Measurements from ENCODE around the gene RGL4. TPM values are rescaled to one million over a fixed set of nuclear protein-coding genes. Genes with fewer than 3 reads are reported as not detected.

Gene RGL4
- total RNA-seq, 4 donors from 2014 or later = 0.38 to 6.9 (median 1.3) TPM; not detected in 1

DNA sequence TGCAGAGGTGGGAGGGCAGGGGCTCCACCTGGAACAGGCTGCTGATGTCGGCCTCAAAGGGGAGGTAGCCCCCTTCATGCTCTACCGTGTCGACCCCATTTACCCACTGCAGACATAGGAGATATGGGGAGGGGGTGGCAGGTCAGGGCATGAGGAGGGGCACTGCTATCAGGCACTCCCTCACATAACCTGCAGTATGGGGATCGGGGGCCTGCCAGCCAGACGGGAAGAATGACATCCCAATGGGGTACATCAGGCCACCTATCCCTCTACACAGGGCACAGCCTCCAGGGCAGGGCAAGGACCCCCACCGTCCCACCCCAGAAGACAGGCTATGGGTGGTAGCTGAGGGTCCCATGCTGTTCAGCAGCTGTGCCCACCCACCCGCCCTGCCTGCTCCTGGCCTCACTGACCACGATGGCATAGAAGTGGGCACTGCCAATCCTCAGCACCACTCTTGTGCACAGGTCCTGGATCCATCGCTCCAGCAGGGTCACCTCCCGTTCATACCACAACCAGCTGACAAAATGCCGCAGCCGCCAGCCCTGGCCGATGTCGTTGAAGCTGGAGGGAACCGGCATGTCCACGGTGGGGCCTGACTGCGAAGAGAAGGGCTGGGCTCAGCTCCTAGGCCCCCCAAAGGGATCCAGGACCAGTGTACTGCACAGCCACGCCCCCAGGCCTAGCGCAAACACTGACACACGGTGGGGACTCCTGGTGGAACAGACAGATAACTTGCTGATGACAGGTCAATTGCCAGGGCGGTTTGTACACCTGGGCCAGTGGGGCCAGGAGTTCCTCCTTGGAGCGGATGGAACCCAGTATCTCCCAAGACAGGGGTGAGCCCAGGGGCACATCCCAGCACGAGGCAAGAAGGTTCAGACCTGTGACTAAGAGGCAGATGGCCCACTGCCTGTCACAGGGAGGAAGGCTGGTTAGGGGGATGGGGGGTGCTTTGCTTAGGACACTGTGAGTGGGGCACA is 24.1 kb downstream of the RGL4 start:
- TF ChIP-seq, protein P1, sequence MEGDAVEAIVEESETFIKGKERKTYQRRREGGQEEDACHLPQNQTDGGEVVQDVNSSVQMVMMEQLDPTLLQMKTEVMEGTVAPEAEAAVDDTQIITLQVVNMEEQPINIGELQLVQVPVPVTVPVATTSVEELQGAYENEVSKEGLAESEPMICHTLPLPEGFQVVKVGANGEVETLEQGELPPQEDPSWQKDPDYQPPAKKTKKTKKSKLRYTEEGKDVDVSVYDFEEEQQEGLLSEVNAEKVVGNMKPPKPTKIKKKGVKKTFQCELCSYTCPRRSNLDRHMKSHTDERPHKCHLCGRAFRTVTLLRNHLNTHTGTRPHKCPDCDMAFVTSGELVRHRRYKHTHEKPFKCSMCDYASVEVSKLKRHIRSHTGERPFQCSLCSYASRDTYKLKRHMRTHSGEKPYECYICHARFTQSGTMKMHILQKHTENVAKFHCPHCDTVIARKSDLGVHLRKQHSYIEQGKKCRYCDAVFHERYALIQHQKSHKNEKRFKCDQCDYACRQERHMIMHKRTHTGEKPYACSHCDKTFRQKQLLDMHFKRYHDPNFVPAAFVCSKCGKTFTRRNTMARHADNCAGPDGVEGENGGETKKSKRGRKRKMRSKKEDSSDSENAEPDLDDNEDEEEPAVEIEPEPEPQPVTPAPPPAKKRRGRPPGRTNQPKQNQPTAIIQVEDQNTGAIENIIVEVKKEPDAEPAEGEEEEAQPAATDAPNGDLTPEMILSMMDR (IDR thresholded peaks at IDR 0.05) = no peak
- DNase-seq (ENCODE audit: low spot score) = no peak
- ATAC-seq (ENCODE audit: low FRiP score) = peak; percentile 22

DNA sequence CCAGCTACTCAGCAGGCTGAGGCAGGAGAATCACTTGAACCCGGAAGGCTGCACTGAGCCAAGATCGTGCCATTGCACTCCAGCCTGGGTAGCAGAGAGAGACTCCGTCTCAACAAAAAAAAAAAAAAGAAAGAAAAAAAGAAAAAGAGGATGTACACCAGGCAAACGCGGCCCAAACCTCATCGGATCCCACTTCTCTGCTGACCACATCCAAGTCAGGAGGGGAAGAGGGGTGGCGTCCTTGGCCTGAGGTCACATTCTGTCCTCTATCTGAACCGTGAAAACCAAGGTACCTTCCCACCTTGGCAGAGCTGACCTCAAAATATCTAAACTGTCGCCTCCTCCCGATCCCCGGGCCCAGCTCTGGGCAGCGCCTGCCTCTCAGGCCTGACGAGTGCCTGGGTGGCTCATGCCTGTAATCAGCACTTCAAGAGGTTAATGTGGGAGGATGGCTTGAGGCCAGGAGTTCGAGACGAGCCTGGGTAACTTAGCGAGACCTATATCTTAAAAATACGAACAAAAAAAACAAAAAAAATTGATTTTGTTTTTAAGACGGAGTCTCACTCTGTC is 25.1 kb downstream of the RGL4 start:
- TF ChIP-seq, protein P1 (IDR thresholded peaks at IDR 0.05) = no peak
- no peak for DNase-seq (ENCODE audit: low spot score)
- no peak for ATAC-seq (ENCODE audit: low FRiP score)

DNA sequence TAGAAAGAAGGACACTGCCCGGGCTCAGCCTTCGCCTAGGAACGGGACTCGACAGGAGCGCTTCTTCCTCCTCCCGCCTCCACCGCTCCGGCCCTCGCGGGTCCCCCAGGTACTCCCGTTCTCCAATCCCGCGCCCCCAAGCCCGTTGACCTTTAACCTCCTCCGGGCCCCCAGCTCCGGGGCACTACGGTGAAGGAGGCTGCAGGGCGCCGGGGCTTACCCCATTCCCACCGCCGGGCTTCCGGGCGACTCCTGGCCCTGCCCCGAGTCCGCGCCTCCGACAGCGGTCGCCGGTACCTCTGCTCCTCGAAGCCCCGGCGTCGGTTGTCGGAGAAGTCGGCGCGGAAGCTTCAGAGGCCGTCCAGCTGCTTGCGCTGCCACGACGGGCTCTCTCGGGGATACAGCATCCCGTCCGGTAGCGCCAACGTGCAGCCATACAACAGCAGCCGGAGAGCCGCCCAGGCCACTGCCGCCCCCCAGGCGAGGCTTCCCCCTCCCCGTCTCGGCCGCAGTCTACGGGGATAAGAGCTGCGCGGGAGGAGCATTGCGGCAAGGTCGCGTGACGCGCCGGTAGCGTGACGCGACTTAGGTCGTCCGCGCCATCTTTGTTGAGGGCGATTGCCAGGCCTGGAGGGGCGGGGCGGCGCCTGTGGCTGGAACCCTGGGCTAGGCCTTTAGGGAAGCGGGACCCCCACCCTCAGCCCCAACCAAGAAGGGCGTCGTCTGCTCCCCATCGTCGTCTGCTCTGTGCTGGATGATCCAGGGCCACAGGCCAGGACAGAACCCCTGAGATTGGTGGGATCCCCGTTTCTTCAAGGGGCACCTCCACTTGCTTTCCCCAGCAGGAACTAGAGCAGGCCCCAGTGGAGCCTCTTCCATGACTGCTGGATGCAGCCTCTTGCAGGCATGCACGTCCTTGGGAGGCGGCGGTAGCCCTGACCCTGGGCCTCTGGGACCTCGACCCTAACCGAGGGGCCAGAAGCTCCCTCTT is 26.3 kb downstream of the RGL4 start:
- TF ChIP-seq, protein P1 (IDR thresholded peaks at IDR 0.05) = no peak
- ATAC-seq (ENCODE audit: low FRiP score) = peak; percentile 84
- peak; percentile 62 for DNase-seq (ENCODE audit: low spot score)

DNA sequence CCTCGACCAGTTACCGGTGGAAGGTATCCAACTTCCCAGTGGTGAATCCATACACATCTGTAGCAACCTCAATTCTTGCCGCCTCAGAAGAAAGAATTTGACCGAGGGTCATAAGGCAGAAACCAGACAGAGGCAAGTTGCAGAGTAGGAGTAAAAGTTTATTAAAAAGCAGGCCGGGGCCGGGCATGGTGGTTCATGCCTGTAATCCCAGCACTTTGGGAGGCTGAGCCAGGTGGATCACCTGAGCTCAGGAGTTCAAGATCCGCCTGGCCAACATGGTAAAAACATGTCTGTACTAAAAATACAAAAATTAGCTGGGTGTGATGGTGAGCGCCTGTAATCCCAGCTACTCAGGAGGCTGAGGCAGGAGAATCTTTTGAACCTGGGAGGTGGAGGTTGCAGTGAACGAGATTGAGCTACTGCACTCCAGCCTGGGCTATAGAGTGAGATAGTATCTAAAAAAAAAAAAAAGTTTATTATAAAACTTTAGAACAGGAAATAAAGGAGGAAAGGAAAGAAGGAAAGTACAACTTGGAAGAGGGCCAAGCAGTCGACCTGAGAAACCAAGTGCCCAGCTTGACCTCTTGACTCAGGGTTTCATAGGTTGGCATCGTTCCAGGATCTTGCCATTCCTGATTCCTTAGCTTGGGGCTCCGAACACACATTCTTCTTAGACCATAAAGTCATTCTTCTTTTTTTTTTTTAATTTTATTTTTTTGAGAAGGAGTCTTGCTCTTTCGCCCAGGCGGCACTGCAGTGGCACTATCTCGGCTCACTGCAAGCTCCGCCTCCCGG is 27.8 kb downstream of the RGL4 start:
- ATAC-seq (ENCODE audit: low FRiP score) = no peak
- no peak for DNase-seq (ENCODE audit: low spot score)
- TF ChIP-seq, protein P1 (IDR thresholded peaks at IDR 0.05) = no peak

DNA sequence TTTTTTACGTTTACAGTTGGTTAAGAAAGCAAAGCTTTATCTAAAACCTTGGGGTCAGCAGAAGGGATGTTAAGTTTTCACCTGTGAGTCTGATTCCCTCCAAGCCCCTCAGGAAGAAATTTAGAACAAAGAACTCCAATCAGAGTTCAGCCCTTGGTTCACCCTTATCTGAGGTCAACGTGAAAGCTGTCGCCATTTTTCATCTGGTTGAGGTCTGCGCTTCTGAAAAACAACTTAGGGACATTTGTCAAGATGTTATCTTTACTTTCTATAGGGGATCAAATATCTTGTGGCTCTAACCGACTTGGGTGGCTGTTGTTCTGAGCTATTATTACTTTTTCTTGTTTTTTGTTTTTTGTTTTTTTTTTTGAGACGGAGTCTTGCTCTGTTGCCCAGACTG is 30.0 kb downstream of the RGL4 start:
- DNase-seq (ENCODE audit: low spot score) (no peak), ATAC-seq (ENCODE audit: low FRiP score) (no peak)

More for the DNA sequence above, 30.0 kb downstream of the RGL4 start:
- TF ChIP-seq, protein P1 (IDR thresholded peaks at IDR 0.05) = no peak

All from omental fat pad (tissue), 4 donors.